GM18858 (cell line): ENCODE measurements around the gene RHBDF1.

Source experiments
- ATAC-seq: cut with Tn5 transposase; IDR thresholded peaks from one replicate; pipeline ENCODE4 v1.9.1; 2021; ENCODE audit not compliant: unreplicated experiment

Gene RHBDF1

DNA sequence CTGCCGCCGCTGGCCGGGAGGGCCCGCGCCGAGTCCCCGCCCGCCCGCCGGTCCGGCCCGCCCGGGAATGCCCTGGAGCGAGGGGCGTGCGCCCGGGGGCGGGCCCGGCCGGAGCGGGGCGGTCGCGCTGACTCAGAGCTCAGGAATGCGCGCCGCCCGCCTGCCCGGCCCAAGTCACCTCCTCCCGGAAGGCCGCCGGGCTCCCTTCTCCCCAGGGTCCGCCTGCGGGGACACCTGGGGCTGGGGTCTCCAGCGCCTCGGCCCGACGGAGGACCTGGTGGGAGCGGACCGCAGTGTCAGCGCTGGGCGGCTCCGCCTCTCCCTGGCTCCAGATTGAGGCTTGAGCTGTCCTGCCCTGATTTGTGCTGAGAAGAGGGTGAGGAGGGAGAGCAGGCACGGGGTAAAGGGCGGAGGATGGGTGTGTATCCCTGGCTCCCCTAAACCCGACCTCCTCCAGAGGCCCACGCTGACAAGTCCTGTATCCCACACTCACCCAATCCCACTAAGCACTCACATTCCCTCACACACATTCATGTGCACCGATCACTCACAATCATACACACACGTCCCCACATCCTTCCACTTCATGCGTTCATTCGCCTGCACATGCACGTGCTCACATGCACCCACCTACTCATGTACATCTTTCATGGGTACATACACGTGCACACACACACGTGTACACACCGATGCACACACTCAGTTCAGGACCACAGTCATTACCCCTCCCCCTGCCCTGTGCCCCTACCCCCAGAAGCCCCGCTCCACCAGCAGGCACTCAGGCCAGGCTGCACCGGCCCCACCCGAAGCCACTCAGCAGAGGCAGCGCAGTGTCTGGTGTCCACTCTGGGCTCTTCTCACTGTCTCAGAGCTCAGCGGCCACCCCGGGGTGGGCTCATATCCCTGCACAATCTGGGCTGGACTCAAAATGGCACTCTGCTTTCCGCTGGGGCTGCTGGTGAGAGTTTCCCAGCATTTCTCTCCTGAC, at the start of gene RHBDF1:
RHBDF1 (minus strand) TSS at position 71 of the 988 bp plus-strand sequence. CDS start 7,616 bp downstream, outside the sequence.
- ATAC-seq: no peak

- ATAC-seq: no peak
Observed at GRCh38 chr16:120756-121155, 48.3 kb upstream of the RHBDF1 start.

- ATAC-seq: no peak
Observed at GRCh38 chr16:119835-120491, 47.5 kb upstream of the RHBDF1 start.

DNA sequence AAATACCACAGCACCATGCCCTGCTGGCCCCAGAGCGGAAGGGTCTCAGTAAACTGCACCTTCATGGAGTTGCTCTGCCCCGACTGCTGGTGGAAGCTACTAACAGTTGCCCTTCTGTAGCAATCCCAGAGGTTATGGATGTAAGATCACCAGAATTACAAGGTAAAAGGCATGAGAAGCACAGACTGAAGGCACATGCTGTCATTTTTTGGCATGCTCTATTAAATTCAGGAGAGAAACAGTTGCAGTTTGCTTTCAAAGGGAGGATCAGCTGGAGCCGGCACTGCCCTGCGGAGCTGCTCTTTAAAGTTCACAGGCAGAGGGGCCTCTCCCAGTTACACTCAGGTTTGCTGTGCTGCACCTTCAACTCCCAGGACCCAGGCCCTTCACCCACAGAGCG, 46.9 kb upstream of the RHBDF1 start:
- no peak for ATAC-seq

GRCh38 chr16:118857-119256, 46.4 kb upstream of the RHBDF1 start:
- no peak for ATAC-seq

- ATAC-seq: no peak
Observed at GRCh38 chr16:117379-118365, 45.2 kb upstream of the RHBDF1 start.

DNA sequence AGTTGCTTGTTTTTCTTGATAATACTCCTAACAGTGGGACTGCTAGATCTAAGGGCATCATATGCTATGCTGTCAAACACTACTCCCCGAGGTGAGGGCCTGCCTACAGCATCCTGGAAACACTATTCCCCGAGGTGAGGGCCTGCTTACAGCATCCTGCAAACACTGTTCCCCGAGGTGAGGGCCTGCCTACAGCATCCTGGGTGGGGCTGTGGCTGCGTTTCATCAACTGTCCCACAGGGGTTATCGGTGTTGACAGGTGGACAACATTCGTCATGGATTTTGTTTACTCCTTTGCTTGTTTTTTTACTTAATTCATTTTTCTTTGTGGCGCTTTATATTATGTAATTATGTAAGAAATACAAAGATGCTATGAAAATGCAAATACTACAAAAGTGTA, 43.6 kb upstream of the RHBDF1 start:
- no peak for ATAC-seq

- ATAC-seq: no peak
Observed at GRCh38 chr16:114327-114726, 41.9 kb upstream of the RHBDF1 start.

GRCh38 chr16:112153-112840, 39.9 kb upstream of the RHBDF1 start:
- ATAC-seq: no peak

GRCh38 chr16:106623-107324, 34.3 kb upstream of the RHBDF1 start:
- no peak for ATAC-seq

- ATAC-seq: no peak
Observed at GRCh38 chr16:105521-105920, 33.1 kb upstream of the RHBDF1 start.

DNA sequence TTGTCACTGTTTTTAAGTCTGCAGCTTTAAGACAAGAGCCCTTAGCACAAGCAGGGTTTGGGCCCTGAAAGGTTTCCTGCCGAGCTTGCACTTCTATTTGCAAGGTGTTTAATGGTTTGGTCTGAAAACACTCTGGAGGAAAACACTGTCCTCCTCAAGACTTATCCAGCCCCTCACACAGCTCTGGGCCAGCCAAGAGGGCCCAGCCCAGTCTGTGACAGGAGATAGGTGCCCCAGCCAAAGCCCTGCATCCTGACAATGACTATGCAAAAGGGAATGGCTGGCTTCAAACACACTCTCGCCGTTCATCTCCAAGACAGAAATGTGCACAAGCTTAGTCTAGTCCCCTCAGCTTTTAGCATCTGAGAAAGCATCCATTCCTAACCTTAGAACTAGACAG, 32.5 kb upstream of the RHBDF1 start:
- ATAC-seq: no peak

DNA sequence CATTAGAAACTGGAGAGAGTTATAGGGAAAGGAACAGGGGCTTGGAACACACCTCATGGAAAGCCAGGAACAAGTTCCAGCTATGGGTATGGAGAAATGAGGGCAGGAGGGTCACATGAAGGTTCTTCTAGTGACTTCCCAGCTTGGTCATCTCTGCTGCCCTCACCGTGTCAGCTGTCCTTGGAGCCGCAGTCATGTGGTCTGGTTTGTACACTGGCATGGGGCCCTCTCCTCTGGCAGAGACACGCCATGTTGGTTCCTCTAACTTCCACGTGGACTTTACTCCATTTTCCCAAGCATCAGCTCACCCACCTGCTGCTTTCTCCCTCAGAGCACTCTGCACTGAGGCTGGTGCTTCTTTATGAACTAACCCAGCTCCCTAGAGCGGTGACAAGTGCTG, 31.9 kb upstream of the RHBDF1 start:
- no peak for ATAC-seq

- no peak for ATAC-seq
Observed at GRCh38 chr16:102060-102855, 29.8 kb upstream of the RHBDF1 start.

DNA sequence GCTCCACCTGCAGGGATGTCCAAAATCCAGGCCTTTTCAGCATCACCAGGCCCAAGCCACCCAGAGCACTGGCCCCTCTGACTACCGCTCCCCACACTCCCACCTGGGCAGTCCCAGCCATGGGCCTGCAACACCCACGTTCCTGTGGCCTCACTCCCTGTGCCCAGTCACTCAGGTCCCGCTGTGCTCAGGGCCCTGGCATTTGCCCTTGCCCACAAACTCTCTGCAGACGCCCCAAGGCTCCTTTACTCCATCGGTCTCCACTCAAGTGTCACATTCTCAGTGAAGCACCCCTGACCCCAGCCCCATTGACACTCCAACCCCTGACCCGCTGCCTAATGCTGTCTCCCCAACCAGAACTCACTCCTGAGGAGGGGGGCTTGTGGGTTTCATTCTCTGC, 29.2 kb upstream of the RHBDF1 start:
- ATAC-seq: no peak

DNA sequence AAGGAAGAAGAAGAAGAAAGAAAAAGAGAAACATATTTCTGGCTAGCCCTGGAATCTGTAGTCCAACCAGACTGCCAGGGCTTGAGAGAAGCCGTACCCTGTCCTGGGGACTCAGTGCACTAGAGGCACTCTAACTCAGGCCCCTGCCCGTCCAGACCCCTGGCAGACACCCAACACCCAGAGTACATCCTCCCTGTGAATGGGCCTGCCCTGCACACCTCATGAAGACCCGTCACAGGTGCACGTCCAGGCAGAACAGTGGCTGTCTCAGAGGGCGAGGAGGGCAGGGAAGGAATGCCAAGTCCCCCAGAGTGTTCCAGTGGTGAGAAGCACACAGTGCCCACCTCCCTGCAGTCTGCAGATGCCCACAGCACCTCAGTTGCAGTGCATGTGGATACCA, 28.6 kb upstream of the RHBDF1 start:
- no peak for ATAC-seq

DNA sequence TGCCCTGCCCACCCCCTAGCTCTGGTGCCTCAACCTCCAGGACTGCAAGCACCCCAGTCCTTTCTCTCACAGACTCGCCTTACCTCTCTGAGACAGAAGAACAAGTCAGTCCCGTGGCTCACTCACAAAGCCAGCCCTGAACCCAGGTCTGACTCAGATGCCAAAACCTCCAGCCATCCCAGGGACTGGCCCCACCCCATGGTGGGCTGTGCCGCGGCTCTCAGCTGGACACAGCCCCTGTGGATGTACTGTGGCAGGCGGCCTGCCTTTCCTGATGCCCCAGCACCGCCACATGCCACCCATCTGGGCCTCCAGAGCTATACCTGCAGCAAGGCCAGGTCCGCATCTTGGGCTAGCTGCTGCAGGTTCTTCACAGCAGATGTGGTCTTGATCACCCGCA, 25.4 kb upstream of the RHBDF1 start:
- ATAC-seq: no peak

GRCh38 chr16:96935-97381, 24.5 kb upstream of the RHBDF1 start:
- ATAC-seq: peak; percentile 71

DNA sequence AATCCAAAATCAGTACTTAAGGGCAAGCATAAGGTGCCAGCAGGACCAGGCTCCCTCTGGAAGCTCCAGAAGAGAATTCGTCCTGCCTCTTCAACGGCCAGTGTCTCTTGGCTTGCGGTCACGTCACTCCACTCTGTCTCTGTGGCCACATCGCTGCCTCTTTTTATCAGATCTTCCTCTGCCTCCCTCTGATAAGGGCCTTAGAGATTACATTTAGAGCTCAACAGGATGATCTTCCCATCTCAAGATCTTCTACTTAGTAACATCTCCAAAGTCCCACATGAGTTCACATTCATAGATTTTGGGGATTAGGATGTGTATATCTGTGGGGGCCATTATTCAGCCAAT, 22.5 kb upstream of the RHBDF1 start:
- no peak for ATAC-seq
